Neural cell (in vitro differentiated cells): ENCODE data around the gene ZDHHC20. TPM values are rescaled to one million over a fixed set of nuclear protein-coding genes. Genes with fewer than 3 reads are reported as not detected.
"Not testable (repeated sequence)": the region's sequence is repeated elsewhere in the genome, so short reads cannot be mapped to it uniquely, and the experiment has no call there.

Source experiments
- H2AFZ ChIP-seq: fragments of 200-600, 300-800 bp; sonication (generic), shearing (Covaris generic); 2 replicates; pipeline ENCODE4 v1.6.0; 2014; ENCODE audit warnings: low read depth, mild to moderate bottlenecking, antibody characterized with exemption, low read length, moderate library complexity
- H3F3A ChIP-seq: fragments of 200-600 bp; shearing (Covaris generic); 2 replicates; pipeline ENCODE4 v1.6.1; 2016; ENCODE audit warnings: mild to moderate bottlenecking, moderate library complexity, mixed read lengths, antibody characterized with exemption, low read length; ENCODE audit not compliant: insufficient read depth, poor library complexity, severe bottlenecking
- H3K27ac ChIP-seq: fragments of 200-600, 300-800 bp; sonication (generic), shearing (Covaris generic); 2 replicates; pipeline ENCODE4 v1.5.1; 2014; ENCODE audit warnings: mild to moderate bottlenecking, low read length, moderate library complexity
- H3K27me3 ChIP-seq: fragments of 300-800, 200-600 bp; sonication (generic), shearing (Covaris generic); 2 replicates; pipeline ENCODE4 v1.6.0; 2014; ENCODE audit warnings: mild to moderate bottlenecking, low read depth, low read length, moderate library complexity; ENCODE audit not compliant: insufficient read depth
- H3K36me3 ChIP-seq: fragments of 300-800, 200-600 bp; sonication (generic), shearing (Covaris generic); 2 replicates; pipeline ENCODE4 v1.5.1; 2014; ENCODE audit warnings: mild to moderate bottlenecking, antibody characterized with exemption, low read length, moderate library complexity; ENCODE audit not compliant: insufficient read depth
- H3K4me2 ChIP-seq: fragments of 300-800, 200-600 bp; sonication (generic), shearing (Covaris generic); 2 replicates; pipeline ENCODE4 v1.6.0; 2014; ENCODE audit warnings: mild to moderate bottlenecking, low read length
- H3K4me3 ChIP-seq: fragments of 300-800, 200-600 bp; sonication (generic), shearing (Covaris generic); 2 replicates; pipeline ENCODE4 v1.5.1; 2014; ENCODE audit warnings: mild to moderate bottlenecking, low read length, moderate library complexity
- H3K79me2 ChIP-seq: fragments of 200-600 bp; shearing (Covaris generic); replicated peaks from 2 replicates; pipeline ENCODE4 v1.6.0; 2014; ENCODE audit warnings: mild to moderate bottlenecking, low read length, moderate library complexity; ENCODE audit not compliant: insufficient read depth
- H3K9ac ChIP-seq: fragments of 300-800, 200-600 bp; sonication (generic), shearing (Covaris generic); 2 replicates; pipeline ENCODE4 v1.6.1; 2016; ENCODE audit warnings: mild to moderate bottlenecking, low read length, mixed read lengths
- H3K9me2 ChIP-seq: fragments of 200-600 bp; shearing (Covaris generic); 2 replicates; pipeline ENCODE4 v1.6.1; 2016; ENCODE audit warnings: mild to moderate bottlenecking, low read length, mixed read lengths; ENCODE audit not compliant: insufficient read depth
- H3K9me3 ChIP-seq: fragments of 200-600, 300-800 bp; sonication (generic), shearing (Covaris generic); 2 replicates; pipeline ENCODE4 v1.6.1; 2016; ENCODE audit warnings: mild to moderate bottlenecking, mixed run types, low read length, moderate library complexity, mixed read lengths
- H4K20me1 ChIP-seq: fragments of 200-600 bp; shearing (Covaris generic); 2 replicates; pipeline ENCODE4 v1.6.1; 2016; ENCODE audit warnings: mild to moderate bottlenecking, mixed run types; ENCODE audit not compliant: insufficient read depth
- EP300 ChIP-seq: fragments of 450-650 bp; conservative IDR thresholded peaks from 2 replicates; pipeline ENCODE4 v1.6.1; 2014; ENCODE audit warnings: antibody characterized with exemption, mild to moderate bottlenecking, moderate library complexity; ENCODE audit not compliant: poor library complexity, severe bottlenecking
- EZH2 ChIP-seq: fragments of 200-600, 300-800 bp; shearing (Covaris generic), sonication (generic); IDR thresholded peaks from 2 replicates; pipeline ENCODE4 v1.6.1; 2014; ENCODE audit warnings: antibody characterized with exemption, low read length, borderline replicate concordance, mild to moderate bottlenecking; ENCODE audit not compliant: insufficient read depth, poor library complexity, severe bottlenecking
- MXI1 ChIP-seq: fragments of 450-650 bp; conservative IDR thresholded peaks from 2 replicates; pipeline ENCODE4 v1.6.1; 2014; ENCODE audit warnings: antibody characterized with exemption, mild to moderate bottlenecking; ENCODE audit not compliant: poor library complexity, severe bottlenecking
- POLR2AphosphoS5 ChIP-seq: IDR thresholded peaks from 2 replicates; pipeline ENCODE4 v1.6.1; 2012
- RAD21 ChIP-seq: fragments of 450-650 bp; conservative IDR thresholded peaks from 2 replicates; pipeline ENCODE4 v1.6.1; 2014; ENCODE audit warnings: antibody characterized with exemption, mild to moderate bottlenecking, moderate library complexity
- SMC3 ChIP-seq: fragments of 450-650 bp; conservative IDR thresholded peaks from 2 replicates; pipeline ENCODE4 v1.6.1; 2014; ENCODE audit warnings: antibody characterized with exemption, mild to moderate bottlenecking, moderate library complexity; ENCODE audit not compliant: poor library complexity
- TAF1 ChIP-seq: IDR thresholded peaks from 2 replicates; pipeline ENCODE4 v1.6.1; 2012; ENCODE audit warnings: low read depth
- polyA plus RNA-seq: library from polyadenylated mRNA; depleted of rRNA; stranded (reverse); fragments of >200 nt; gene quantifications from 2 replicates; pipeline ENCODE4 v1.2.3, GENCODE V29; 2014
- TF ChIP-seq, protein P1 (sequence below): IDR thresholded peaks from 2 replicates; pipeline ENCODE4 v1.6.1; 2012; ENCODE audit warnings: borderline replicate concordance
- TF ChIP-seq, protein P2 (sequence below): fragments of 450-650 bp; IDR thresholded peaks from 2 replicates; pipeline ENCODE4 v1.5.1; 2014; ENCODE audit warnings: antibody characterized with exemption, mild to moderate bottlenecking, moderate library complexity; ENCODE audit not compliant: poor library complexity, severe bottlenecking

ZDHHC20 gene
- polyA plus RNA-seq, 1 donor from 2014 or later = 43.3 TPM

DNA sequence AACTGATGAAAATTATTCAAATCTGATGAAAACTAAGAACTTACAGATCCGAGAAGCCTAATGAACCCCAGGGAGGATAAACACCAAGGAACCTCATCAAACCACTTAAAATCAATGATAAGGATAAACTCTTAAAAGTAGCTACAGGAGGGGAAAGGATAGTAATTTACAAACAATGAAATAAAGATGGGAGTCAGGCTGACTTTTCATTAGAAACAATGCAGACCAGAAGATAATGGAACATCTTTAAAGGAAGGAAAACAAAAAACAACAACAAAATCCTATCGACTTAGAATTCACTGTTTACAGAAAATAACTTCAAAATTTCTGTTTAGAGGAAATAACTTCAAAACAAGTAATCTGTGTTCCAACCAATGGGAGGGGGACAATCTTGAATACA, 73.4 kb downstream of the ZDHHC20 start:
- H3K4me2 ChIP-seq = no peak overlapping the region
- no peaks in the 10 kb centered on the region for H3K9me2 ChIP-seq

DNA sequence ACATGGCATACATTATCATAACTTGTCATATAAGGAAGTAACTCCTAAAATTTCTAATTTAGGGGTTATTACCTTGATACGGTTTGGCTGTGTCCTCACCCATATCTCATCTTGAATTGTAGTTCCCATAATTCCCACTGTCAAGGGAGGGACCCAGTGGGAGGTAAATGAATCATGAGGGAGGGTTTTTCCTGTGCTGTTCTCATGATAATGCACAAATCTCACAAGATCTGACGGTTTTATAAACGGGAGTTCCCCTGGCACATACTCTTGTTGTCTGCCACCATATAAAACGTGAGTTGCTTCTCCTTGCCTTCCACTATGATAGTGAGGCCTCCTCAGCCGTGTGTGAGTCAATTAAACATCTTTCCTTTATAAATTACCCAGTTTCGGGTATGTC, 76.0 kb downstream of the ZDHHC20 start:
- Histone ChIP-seq H4K20me1 (no peaks in the 10 kb centered on the region), H3K27me3 (no peaks in the 10 kb centered on the region), H3K4me3 (no peak overlapping the region), H2AFZ (no peak overlapping the region), H3K79me2 (no peaks in the 10 kb centered on the region), H3F3A (no peaks in the 10 kb centered on the region), H3K4me2 (no peak overlapping the region), H3K27ac (no peak overlapping the region), H3K9me3 (no peaks in the 10 kb centered on the region), H3K9ac (no peak overlapping the region), H3K36me3 (peaks cover 13% of the 10 kb centered on the region), H3K9me2 (no peaks in the 10 kb centered on the region)
- no peak for TF ChIP-seq TAF1
- TF ChIP-seq RAD21 = no peak
- TF ChIP-seq, protein P1, sequence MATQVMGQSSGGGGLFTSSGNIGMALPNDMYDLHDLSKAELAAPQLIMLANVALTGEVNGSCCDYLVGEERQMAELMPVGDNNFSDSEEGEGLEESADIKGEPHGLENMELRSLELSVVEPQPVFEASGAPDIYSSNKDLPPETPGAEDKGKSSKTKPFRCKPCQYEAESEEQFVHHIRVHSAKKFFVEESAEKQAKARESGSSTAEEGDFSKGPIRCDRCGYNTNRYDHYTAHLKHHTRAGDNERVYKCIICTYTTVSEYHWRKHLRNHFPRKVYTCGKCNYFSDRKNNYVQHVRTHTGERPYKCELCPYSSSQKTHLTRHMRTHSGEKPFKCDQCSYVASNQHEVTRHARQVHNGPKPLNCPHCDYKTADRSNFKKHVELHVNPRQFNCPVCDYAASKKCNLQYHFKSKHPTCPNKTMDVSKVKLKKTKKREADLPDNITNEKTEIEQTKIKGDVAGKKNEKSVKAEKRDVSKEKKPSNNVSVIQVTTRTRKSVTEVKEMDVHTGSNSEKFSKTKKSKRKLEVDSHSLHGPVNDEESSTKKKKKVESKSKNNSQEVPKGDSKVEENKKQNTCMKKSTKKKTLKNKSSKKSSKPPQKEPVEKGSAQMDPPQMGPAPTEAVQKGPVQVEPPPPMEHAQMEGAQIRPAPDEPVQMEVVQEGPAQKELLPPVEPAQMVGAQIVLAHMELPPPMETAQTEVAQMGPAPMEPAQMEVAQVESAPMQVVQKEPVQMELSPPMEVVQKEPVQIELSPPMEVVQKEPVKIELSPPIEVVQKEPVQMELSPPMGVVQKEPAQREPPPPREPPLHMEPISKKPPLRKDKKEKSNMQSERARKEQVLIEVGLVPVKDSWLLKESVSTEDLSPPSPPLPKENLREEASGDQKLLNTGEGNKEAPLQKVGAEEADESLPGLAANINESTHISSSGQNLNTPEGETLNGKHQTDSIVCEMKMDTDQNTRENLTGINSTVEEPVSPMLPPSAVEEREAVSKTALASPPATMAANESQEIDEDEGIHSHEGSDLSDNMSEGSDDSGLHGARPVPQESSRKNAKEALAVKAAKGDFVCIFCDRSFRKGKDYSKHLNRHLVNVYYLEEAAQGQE = no peak
- TF ChIP-seq EP300 = no peak
- TF ChIP-seq EZH2 = no peak
- TF ChIP-seq MXI1 = no peak
- TF ChIP-seq, protein P2, sequence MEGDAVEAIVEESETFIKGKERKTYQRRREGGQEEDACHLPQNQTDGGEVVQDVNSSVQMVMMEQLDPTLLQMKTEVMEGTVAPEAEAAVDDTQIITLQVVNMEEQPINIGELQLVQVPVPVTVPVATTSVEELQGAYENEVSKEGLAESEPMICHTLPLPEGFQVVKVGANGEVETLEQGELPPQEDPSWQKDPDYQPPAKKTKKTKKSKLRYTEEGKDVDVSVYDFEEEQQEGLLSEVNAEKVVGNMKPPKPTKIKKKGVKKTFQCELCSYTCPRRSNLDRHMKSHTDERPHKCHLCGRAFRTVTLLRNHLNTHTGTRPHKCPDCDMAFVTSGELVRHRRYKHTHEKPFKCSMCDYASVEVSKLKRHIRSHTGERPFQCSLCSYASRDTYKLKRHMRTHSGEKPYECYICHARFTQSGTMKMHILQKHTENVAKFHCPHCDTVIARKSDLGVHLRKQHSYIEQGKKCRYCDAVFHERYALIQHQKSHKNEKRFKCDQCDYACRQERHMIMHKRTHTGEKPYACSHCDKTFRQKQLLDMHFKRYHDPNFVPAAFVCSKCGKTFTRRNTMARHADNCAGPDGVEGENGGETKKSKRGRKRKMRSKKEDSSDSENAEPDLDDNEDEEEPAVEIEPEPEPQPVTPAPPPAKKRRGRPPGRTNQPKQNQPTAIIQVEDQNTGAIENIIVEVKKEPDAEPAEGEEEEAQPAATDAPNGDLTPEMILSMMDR = no peak
- TF ChIP-seq POLR2AphosphoS5 = no peak
- no peak for TF ChIP-seq SMC3

More for the DNA sequence above, 73.4 kb downstream of the ZDHHC20 start:
- no peak for TF ChIP-seq EZH2
- TF ChIP-seq, protein P2 = no peak
- no peak for TF ChIP-seq RAD21
- TF ChIP-seq, protein P1 = no peak
- TF ChIP-seq EP300 = no peak
- no peak for TF ChIP-seq SMC3
- TF ChIP-seq POLR2AphosphoS5 = no peak
- TF ChIP-seq TAF1 = no peak
- TF ChIP-seq MXI1 = no peak
- Histone ChIP-seq H3K9me3 (no peaks in the 10 kb centered on the region), H3K4me3 (no peak overlapping the region), H3K36me3 (peaks cover 13% of the 10 kb centered on the region), H2AFZ (no peak overlapping the region), H3K79me2 (no peaks in the 10 kb centered on the region), H3F3A (no peaks in the 10 kb centered on the region), H4K20me1 (no peaks in the 10 kb centered on the region), H3K27me3 (no peaks in the 10 kb centered on the region), H3K27ac (no peak overlapping the region), H3K9ac (no peak overlapping the region)

DNA sequence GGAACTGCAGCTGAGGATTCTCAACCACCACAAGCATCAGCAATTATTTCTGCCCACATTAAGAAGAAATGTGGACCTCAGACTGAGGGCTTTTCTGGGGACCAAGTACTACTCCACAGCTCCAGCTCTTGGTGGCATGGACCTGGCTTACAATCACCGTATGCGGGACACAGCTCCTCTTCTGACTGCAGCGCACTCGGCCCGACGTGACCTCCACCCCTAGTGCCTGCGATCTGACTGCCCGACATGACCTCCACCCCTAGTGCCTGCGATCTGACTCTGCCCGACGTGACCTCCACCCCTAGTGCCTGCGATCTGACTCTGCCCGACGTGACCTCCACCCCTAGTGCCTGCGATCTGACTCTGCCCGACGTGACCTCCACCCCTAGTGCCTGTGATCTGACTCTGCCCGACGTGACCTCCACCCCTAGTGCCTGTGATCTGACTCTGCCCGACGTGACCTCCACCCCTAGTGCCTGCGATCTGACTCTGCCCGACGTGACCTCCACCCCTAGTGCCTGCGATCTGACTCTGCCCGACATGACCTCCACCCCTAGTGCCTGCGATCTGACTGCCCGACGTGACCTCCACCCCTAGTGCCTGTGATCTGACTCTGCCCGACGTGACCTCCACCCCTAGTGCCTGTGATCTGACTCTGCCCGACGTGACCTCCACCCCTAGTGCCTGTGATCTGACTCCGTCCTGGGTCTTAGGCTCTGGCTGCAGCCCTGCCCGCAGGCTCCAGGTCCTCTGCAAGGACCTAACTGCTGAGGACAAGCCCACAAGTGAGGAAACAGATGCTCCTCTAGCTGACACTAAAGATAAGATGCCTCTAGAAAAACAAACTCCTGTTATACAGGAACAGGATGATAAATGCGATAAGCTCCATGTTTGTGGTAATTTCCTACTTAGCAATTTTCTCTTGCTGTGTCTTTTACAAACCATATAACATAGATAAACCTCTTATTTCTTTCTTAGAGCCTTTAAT, 81.8 kb downstream of the ZDHHC20 start:
- H3K36me3 ChIP-seq, H3K79me2 ChIP-seq, H3K4me3 ChIP-seq, H3K9me2 ChIP-seq, H3K9ac ChIP-seq, H3K4me2 ChIP-seq, H3K27me3 ChIP-seq, H4K20me1 ChIP-seq, H3K27ac ChIP-seq, H3F3A ChIP-seq, H3K9me3 ChIP-seq, H2AFZ ChIP-seq: not testable (repeated sequence)
